Bone marrow (tissue), 2 donors: ENCODE results near the gene IQSEC1.

Source experiments
- DNase-seq, 2 donors: peaks; one replicate each; lab custom pipeline; 2025; lab: John Stamatoyannopoulos, UW

Gene IQSEC1

GRCh38 chr3:12999147-13000140, 73.8 kb downstream of the IQSEC1 start:
- peak in 1 of 2 donors; percentile 78 for DNase-seq

- no peak for DNase-seq
Measured at GRCh38 chr3:12998648-12999047, 74.6 kb downstream of the IQSEC1 start.

GRCh38 chr3:12997387-12997786, 75.8 kb downstream of the IQSEC1 start:
- no peak for DNase-seq

GRCh38 chr3:12996181-12996506, 77.1 kb downstream of the IQSEC1 start:
- DNase-seq, result no peak

- no peak for DNase-seq
Measured at GRCh38 chr3:12995389-12996180, 77.6 kb downstream of the IQSEC1 start.

GRCh38 chr3:12994607-12995388, 78.4 kb downstream of the IQSEC1 start:
- DNase-seq, result peak; percentile 54 to 71

GRCh38 chr3:12994357-12994606, 78.9 kb downstream of the IQSEC1 start:
- DNase-seq, result no peak

GRCh38 chr3:12993517-12994356, 79.5 kb downstream of the IQSEC1 start:
- no peak for DNase-seq

- no peak for DNase-seq
Measured at GRCh38 chr3:12992629-12993516, 80.4 kb downstream of the IQSEC1 start.

- DNase-seq, result no peak
Measured at GRCh38 chr3:12991861-12992281, 81.4 kb downstream of the IQSEC1 start.

GRCh38 chr3:12991481-12991837, 81.8 kb downstream of the IQSEC1 start:
- no peak for DNase-seq

GRCh38 chr3:12990781-12991480, 82.3 kb downstream of the IQSEC1 start:
- no peak for DNase-seq

- DNase-seq, result no peak
Measured at GRCh38 chr3:12990306-12990705, 82.9 kb downstream of the IQSEC1 start.

GRCh38 chr3:12988728-12989454, 84.3 kb downstream of the IQSEC1 start:
- no peak for DNase-seq

- no peak for DNase-seq
Measured at GRCh38 chr3:12987602-12988001, 85.6 kb downstream of the IQSEC1 start.

GRCh38 chr3:12986986-12987385, 86.2 kb downstream of the IQSEC1 start:
- DNase-seq, result no peak

- DNase-seq, result no peak
Measured at GRCh38 chr3:12986521-12986920, 86.7 kb downstream of the IQSEC1 start.

GRCh38 chr3:12986031-12986430, 87.2 kb downstream of the IQSEC1 start:
- DNase-seq, result no peak

GRCh38 chr3:12985148-12985547, 88.1 kb downstream of the IQSEC1 start:
- DNase-seq, result no peak
